ENCODE measurements around the gene NUP85.
"Not testable (repeated sequence)": the region's sequence is repeated elsewhere in the genome, so short reads cannot be mapped to it uniquely, and the experiment has no call there.

Gene NUP85

DNA sequence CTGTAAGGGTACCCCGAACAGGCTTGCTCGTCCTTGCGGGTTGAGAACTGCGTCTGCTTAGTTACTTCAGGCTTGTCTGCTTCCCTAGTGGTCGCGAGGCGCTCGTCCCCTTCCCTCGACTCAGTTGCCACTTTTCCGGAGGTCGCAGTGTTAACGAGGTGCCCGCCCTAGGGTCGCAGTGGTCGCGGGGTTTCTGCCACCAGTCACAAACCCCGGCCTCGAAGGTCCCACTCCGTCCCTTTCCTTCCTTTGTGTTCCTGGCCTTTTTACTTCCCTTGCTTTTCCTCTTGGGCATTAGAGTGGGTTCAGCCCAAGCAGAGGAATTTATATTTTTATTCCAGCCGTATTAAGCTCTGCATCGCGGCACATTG is 299 bp downstream of the NUP85 start:
- no peak for DNase-seq (ENCODE audit: low read depth)

DNA sequence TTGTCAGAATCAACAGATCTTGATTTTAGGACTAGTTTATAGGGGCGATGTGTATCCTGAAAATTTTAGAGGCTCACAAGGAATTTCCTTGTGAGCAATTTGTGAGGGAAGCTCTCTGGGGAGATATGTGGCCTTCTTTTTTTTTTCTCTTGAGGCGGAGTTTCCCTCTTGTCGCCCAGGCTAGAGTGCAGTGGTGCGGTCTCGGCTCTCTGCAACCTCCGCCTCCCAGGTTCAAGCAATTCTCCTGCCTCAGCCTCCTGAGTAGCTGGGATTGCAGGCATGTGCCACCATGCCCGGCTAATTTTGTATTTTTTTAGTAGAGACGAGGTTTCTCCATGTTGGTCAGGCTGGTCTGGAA is 1.6 kb downstream of the NUP85 start:
- DNase-seq (ENCODE audit: low read depth) = not testable (repeated sequence)

DNA sequence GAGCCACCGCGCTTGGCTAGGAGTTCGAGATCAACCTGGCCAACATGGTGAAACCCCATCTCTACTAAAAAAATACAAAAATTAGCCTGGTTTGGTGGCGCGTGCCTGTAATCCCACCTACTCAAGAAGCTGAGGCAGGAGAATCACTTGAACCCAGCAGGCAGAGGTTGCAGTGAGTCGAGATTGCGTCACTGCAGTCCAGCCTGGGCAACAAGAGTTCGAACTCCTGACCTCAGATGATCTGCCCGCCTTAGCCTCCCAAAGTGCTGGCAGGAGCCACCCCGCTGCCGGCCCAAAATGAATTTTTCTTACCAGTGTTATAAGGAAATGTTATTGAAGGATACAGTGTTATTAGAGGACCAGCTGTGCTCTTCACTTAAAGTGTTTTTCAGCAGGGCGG is 2.3 kb downstream of the NUP85 start:
- no peak for DNase-seq (ENCODE audit: low read depth)

DNA sequence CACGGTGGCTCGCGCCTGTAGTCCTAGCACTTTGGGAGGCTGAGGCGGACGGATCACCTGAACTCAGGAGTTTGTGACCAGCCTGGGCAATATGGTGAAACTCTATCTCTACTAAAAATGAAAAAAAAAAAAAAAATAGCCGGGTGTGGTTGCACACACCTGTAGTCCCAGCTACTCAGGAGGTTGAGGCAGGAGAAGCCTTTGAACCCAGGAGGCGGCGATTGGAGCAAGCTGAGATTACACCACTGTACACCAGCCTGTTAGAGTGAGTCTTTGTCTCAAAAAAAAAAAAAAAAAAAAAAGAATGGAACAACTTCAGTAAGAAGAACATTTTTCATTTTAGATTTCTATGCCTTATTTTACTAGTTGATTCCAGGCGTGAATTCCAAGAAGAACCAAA is 2.7 kb downstream of the NUP85 start:
- DNase-seq (ENCODE audit: low read depth) = no peak

DNA sequence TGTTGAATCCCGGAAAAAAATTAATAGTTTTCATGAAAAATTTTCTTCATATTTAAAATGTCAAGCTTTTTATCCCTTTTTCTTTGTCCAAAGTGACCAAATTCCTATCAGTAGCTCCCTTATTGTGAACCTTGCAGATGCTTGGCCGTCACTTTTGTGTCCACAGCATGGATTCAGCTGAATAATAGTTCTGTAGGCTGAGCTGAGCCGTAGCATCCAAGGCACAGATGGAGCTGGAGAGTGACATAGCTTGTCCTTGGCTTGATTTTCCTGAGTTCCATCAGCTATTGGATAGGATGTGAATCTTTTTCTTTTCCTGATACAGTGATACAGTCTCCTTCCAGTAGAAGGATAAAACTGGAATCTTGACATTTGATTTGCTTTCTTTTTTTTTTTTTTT is 3.6 kb downstream of the NUP85 start:
- no peak for DNase-seq (ENCODE audit: low read depth)

DNA sequence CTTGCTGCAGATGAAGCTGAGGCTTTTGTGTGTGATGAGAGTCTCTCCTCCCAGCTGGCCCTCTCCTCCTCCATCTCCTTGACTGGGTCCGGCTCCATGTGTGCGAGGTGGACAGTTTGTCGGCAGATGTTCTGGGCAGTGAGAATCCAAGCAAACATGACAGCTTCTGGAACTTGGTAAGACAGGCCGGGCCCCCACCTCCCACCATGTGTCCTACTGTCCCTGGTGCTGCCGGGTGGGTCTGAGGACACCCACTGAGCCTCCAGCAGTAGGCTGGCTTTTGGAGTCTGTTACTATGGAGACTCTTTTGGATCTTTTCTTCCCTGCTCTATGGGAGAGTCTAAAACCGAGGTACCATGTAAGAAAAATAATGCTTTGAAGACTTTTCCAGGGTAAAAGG is 12.7 kb downstream of the NUP85 start:
- DNase-seq (ENCODE audit: low read depth) = no peak

DNA sequence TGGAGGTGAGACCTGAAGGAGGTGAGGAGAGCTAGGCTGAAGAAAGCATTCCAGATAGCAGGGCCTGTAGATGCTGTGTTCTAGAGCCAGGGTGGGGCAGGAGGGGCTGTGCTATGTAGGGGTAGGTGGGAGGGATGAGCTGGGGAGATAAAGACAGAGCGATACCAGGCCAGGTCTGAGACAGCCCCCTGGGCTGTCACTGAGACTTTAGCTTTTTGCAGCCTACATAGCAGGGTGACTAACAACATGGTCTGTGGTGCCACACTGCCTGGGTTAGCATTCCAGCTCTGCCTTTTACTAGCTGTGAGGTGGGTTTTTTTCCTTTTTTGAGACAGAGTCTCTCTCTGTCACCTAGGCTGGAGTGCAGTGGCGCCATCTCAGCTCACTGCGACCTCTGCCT is 14.3 kb downstream of the NUP85 start:
- DNase-seq (ENCODE audit: low read depth) = no peak

DNA sequence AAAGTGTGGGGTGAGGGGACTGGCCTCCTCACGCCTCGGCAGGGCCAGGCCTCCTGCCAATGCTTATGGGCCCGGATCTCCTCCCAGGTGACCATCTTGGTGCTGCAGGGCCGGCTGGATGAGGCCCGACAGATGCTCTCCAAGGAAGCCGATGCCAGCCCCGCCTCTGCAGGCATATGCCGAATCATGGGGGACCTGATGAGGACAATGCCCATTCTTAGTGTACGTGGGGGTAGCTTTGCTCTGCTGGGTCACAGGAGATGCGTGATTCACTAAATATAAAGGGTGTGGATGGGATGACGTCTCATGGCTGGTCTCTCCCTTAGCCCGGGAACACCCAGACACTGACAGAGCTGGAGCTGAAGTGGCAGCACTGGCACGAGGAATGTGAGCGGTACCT is 19.5 kb downstream of the NUP85 start:
- DNase-seq (ENCODE audit: low read depth) = no peak

DNA sequence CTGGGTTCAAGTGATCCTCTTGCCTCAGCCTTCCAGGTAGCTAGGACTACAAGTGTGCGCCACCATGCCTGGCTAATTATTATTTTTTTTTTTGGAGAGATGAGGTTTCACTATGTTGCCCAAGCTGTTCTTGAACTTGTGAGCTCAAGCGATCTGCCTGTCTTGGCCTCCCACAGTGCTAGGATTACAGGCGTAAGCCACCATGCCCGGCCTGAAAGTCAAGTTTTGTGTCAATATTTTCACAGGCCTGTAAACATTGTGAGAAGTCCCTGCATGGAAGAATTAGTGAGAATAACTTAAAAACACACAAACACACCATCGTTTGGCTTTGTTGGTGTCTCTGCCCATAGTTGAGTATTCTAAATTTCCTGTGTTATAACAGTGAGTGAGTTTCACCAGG is 22.2 kb downstream of the NUP85 start:
- no peak for DNase-seq (ENCODE audit: low read depth)

DNA sequence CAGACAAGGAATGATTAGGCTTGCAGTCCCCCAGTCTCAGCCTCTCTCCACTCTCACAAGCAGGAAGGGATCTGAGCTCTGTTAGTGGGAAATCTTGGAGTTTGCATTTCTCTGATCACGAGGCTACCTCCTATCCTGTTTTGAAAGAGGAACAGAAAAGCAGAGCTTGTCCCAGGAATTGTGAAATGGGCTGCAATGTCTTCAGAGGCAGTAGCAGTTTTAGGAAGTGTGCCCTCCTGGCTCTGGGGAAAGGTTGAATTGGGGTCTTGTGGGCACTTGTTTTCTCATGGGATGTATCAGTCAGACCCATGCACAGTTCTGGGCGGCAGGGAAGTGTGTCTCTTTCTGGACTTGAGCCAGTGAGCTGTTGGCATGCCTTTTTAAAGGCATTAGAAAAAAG is 22.8 kb downstream of the NUP85 start:
- no peak for DNase-seq (ENCODE audit: low read depth)

DNA sequence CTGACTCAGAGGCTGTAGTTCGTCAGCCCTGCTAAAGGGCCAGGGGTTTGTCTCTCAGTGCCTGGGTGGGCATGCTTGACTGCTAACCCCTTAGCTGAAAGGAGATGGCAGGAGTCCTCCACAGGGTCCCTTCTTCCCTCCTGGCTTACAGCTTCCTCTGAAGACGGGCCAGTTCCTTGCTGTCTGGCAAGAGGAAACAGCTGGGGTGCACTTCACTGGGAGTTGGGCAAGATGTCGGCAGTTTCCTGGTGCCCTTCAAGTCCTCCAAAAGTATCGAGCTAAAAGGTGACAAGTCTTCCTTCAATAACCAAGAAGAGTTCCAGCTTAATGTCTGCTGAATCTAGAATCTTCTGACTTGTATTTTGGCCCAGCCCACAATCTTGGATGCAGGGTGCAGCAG is 23.4 kb downstream of the NUP85 start:
- DNase-seq (ENCODE audit: low read depth) = no peak

DNA sequence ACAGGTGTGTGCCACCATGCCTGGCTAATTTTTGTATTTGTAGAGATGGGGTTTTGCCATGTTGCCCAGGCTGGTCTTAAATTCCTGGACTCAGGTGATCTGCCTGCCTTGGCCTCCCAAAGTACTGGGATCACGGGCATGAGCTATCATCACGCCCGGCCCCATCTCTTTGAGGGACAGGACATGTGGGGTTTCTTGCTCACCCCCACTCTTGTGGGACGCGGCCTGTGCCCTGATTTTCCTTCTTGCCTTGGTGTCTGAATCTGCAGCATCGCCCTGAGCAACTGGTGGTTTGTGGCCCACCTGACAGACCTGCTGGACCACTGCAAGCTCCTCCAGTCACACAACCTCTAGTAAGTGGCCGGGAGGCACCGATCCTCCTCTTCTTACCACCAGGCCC is 25.6 kb downstream of the NUP85 start:
- DNase-seq (ENCODE audit: low read depth) = no peak

DNA sequence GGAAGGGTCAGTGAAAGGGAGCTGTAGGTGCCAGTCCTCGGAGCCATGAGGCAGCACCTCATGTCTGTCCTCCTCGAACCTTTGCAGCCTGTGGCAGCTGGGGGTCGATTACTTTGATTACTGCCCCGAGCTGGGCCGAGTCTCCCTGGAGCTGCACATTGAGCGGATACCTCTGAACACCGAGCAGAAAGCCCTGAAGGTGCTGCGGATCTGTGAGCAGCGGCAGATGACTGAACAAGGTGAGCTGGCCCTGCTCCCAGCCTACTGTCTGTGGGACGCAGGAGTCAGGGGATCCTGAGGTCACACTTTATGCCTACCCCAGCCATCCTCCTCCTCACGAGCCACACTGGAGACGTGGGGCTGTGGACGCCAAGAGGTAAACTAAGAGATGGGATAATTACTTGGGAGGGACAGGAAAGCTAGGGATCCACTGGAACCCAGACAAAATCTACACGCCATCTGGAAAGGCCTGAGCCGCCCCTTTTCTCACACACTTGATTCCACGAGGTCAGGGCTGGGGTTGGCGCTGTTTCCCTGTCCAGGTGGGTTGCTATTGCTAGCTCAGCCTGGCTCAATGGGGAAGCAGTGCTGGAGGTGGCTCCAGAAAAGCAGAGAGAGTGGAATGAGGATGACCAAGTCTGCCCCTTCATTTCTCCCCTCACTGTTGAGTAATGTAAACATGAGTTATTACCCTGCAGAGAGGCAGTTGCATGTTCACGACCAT is 26.4 kb downstream of the NUP85 start:
- DNase-seq (ENCODE audit: low read depth) = no peak

DNA sequence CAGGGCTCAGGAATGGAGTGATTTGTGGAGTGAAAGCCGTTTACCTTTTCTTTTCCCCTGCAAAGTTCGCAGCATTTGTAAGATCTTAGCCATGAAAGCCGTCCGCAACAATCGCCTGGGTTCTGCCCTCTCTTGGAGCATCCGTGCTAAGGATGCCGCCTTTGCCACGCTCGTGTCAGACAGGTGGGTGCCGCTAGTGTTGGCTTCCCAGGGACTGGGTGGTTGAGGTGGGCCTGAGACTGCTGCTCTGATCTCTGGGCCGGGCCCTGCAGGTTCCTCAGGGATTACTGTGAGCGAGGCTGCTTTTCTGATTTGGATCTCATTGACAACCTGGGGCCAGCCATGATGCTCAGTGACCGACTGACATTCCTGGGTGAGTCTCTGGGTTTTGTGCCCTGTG is 27.3 kb downstream of the NUP85 start:
- DNase-seq (ENCODE audit: low read depth) = no peak

DNA sequence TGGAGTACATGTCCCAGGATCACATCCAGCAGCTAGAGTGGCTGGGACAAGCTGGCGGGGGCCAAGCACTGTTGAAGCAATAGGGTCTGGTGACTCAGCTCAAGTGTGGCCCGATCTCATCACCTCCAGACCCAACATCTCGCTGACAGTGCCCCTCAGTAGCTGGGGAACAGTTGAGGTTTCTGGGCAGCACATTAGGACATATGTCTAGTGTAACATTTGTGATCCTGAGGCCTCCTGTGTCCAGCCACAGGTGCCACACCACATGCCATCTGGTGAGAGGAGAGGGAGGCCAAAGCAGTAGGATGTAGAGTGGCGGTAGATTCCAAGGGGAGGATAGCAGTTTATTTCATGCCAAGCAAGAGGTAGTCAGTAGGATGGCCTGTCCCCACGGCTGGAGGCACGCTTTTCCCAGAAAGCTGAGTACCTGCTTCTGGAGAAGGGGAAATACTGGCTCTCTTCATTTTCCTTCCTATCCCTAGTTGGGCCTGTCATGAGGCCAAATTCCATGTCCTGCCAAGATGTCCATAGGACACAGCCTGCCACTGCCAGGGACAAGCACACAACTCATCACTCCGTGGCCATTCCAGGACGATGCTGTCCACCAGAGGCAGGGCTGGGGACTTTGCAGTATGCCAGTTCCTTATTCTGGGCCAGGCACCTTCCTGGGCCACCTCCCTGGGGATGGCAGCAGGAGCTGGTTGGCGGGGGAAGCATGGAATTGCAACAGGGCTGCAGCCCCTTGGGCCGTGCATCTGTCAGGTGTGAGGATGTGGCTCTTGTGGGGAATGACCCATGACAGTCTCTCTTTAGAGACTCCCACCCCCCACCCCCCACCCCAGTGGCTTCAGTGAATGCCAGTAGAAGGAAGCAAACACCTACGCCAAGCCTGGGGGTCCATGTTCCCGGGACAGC is 31.9 kb downstream of the NUP85 start:
- DNase-seq (ENCODE audit: low read depth) = no peak

DNA sequence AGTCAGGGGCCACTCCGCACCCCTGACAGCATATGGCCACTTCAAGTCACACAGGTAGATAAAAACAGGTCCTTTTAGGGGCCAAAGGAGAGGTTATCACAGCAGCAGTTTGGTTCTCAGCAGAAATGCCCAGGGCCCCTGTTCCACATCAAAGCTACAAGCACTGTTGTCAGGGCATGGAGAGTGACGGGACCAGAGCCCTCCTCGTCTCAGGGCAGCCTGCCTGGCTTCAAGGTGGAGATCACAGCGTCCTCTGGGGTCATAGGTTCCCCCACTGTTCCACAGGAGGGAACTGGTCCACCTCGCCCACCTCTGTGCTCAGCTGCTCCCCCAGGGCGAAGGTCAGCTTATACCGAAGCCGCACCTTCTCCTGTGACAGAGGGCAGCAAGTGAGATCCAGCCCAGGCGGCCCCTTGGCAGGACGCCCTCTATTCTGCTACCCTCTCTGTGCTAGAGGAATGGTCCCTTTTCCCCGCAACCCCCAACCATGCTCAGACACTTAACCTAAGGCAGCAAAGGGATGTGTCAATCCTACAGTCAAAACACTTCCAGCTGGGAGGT is 32.6 kb downstream of the NUP85 start:
- DNase-seq (ENCODE audit: low read depth) = no peak

DNA sequence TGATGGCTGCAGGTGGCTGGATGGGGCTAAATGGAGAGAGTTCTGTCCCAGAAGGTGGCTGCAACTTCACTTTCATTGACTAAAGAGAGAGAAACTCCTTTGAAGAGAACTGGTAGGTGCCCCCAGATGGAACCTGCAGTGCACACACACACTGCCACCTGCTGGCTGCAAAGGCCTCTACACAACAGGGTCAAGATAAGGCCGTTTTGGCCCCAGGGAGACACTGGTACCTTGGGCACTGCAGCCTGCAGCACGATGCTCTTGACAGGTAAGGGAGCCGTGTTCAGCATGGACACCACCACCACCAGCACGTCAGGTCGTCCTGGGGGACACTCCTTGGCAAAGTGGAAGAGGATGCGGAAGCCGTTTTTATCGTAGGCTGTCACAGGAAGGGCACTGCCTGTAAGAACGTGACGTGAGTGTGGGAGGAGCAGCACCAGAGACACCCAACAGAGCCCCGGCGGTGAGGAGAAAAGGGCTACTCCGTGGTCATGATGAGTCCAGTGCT is 33.3 kb downstream of the NUP85 start:
- no peak for DNase-seq (ENCODE audit: low read depth)

DNA sequence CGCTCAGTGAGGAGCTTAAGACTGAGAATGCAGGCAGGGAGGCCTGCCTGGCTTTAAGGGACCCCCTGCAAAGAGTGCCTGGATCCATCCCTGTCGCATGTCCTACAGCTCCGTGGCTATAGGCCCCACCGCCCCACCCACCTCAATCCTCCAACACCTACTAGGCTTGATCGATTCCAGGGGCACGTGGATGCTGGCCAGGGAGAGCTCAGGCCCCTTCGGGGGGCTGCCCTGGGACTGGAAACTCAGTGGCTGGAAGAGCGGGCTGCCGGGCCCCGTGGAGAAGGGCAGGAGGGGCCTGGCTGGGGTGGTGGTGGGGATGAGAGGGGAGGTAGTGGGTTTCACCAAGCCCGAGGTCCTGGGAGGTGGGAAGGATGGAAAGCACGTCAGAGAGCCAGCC is 33.7 kb downstream of the NUP85 start:
- DNase-seq (ENCODE audit: low read depth) = no peak

DNA sequence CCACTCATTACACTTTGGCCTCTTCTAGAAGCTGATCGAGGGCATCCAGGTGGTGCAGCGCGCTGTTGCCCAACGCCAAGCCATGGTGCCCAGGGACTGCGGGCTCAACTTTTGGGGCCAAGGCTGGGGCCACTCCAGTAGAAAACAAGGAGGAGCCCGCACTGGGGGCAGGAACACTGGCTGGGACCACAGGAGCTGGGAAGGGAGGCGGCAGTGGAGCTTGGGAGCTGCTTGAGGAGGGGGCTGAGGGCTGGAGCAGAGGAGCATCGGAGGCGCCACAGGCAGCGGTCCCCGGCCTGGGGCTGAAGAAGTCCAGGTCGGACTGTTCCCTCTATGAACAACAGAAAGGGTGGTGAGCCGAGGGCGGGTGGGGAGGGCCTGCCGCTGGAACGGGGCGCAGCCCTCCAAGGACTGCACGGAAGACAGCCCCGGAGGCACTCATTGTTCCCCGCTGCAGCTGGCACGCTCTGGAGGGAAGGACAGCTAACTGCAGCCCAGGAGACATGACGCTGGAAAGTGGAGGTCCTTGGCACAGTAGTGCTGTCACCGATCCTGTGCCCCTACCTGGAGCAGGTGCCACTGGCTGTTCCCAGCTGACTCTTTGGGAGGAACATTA is 34.4 kb downstream of the NUP85 start:
- DNase-seq (ENCODE audit: low read depth) = no peak

DNA sequence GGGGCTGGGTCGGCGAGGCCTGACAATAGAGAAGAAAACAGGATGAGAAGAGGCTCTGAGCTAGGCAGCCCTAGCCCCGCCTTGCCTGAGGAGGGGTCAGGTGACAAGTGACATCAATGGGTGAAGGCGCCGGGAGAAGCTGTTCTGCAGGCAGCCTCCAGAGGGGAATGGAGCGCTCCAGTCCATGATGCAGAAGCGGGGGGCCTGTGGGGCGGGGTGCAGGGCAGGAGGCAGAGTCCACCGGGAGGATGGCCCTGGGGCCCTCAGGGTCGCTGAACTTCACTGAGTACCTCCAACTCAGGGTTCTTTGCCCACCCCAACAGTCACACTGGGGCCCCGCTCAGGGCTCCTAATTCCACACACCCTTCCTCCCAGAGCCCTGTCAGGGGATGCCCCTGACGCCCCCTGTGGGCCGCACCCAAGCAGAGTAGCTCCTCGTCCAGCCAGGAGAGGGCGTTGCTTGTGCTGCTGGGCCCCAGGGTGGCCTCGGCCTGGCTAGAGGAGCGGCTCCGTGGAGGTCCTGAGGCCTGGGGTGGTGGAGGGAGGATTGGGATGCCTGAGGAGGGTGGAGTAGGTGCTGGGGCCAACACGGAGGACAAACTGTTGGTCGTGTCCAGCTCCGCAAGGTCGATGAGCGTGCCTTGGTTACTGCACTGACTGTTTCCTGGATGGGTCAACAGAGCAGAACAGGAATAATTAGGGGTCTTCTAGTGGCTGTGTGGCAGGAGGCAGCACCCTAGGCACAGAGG is 35.1 kb downstream of the NUP85 start:
- DNase-seq (ENCODE audit: low read depth) = no peak

DNA sequence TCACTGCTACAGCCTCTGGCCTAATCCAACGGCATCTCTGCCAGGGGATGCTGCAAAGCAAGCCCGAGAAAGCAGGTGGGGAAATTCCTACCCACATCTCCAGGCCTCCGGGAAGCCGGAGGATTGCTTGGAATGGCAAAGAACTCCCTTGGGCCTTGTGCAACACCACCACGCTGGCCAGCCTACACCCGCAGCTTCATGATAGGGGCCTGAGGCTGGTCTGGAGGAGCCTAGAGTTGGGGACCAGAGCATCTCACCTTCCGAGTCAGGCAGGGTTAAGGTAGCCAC is 35.6 kb downstream of the NUP85 start:
- no peak for DNase-seq (ENCODE audit: low read depth)

DNA sequence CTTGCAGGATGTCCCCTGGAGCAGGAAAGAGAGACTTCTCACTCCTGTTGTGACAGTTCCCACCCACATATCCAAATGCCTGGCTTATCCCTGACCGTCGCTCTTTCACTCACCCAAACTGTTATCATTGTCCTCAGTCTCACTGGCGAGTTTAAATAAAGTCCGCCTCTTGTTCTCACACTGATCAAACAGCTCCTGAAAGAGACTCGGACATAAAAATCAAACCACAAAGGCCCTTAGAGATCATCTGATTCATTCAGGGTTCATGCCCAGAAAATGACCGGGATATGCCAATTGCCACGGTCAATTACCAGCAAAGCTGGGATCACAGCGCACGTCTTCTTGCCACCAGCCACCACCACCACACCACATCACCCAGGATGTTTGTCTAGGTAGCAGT is 36.0 kb downstream of the NUP85 start:
- no peak for DNase-seq (ENCODE audit: low read depth)

All from HS-27A (cell line).